Glomerular visceral epithelial cell (primary cell): ENCODE measurements around the gene ATXN3L.

Experiments
- DNase-seq: peaks from one replicate; pipeline ENCODE4 v3.0.0-alpha.2; 2016; ENCODE audit errors: extremely low spot score

Gene ATXN3L

DNA sequence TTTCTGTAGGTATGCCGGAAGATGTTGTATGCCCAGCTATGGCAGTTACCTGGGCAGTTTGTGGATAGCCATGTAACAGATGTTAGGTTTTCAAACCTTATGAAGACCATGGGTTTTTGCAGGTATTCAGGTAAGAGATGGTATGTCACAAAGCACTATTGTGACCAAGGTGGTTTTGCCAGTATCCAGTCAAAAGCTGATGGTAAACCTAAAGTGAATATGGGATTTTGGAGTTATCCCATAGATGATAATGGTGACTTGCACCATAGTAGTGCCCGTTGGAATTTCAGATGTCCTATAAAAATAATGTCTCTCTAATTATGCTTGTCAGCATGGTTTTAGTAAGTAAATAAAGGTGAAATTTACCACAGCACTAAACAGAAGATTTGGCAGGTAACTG lies at the start of gene ATXN3L:
Gene ATXN3L (minus strand): TSS at position 101 of the 400 bp plus-strand sequence. CDS start 119 bp downstream, outside the sequence.
- no peak for DNase-seq

DNA sequence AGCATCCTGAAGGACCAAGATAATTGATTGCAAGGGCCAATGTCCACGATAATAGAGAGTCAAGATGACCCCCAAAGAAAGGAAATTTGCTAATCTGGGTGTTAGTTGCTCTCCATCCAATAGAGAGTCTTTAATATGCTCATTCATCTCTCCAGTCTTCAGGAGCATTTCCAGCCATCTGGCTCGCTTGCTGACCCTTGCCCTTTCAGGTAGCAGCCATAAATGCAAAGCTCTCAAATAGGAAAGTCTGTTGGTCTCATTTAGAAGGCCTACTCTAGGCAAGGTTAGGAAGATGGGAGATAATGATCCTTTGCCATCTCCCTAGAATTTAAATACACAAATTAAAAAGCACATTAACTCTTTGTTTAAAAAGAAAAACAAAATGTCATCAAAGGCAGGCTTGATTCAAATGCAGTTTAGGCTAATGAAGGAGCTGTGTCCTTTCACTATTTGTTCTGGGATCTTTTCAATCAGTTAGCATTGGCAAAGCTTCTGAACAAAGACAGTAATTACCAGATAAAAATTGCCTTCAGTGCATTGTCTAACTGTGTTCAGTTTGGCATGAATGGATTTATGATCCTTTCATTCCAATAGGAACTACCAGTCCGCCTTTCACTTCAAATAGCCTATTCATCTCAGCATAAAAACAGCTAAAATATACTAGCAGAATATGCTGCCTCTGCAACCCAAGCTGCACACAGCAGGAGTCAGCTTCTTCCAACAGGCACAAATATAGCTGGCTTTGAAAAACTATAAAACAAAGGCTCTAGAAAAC lies 49.6 kb upstream of the ATXN3L start:
- DNase-seq = no peak

DNA sequence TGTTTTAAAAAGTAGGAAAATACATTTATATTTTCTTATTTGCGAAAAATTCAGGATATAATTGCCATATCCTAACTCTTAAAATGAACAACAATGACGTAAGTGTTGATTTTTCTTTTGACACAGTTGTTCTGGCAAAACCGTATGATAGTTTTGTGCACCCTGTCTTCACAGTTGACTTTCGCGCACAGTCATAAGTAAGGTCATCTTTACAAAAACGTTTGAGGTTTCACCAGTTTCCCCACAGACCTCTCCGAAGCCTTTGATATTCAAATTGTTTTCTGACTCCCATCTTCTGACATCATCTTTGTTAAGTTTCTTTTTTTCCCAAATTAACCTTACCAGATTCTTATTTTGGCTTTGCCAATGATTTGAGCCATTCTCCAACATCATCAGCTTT lies 48.1 kb upstream of the ATXN3L start:
- DNase-seq = no peak

DNA sequence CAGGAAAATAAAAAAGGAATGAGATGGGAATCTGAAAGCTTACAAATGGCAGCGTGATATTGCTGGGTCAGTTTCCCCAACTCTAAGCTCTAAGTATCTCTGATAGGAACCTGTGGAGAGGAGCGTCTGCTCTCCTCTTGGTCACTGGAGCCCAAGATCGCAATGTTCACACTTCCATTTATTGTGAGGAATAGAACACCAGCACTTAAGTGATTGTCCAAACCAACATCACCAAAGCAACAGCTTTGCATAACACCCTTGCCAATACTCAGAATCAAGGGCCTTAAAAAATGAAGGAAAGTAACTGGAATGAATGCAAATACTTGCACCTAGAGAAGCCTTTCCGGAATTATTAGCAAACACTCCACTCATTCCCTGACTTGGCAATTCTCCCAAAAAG lies 46.8 kb upstream of the ATXN3L start:
- no peak for DNase-seq

DNA sequence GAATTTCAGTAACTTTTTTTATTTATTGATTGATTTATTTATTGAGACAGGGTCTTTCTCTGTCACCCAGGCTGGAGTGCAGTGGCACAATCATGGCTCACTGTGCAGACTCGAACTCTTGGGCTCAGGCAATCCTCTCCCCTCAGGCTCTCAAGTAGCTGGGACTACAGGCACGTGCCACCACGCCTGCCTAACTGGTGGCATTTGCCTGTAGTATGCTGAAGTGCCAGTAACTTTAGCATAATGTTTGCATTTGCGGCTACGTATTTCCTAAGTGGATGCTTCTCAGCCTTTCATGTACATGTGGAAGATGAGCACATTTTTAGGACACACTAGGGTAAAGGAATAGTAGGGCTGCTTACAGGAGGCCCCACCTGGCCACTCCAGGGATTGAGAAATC lies 45.3 kb upstream of the ATXN3L start:
- no peak for DNase-seq

DNA sequence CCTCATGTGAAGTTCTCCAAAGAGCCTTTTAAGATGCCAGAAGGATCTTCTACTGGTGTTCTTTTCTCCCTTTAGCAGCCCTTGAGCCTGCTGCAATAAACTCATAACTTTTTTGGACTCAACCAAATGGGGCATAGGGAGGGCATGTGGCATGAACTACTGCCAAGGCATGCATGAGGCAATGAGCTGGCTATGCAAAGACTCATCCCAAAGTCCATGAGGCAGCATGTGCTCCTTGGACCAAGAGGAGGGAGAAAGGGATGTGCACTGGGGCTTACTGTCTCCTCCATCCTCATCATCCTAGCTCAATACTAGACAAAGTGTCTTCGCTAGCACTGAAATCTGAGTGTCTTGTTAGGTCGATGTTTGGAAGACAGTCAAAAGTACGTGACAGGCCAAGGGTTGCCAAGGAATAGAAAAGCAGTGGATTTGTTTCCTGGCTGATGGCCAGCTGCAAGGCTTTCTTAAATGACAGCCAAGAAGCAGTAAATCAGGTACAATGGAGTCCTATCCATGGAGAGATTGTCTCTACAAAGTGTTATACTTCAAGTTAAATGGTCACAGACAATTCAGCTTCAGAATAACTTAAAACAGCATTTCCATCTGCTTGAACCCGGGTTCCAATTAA lies 44.5 kb upstream of the ATXN3L start:
- no peak for DNase-seq

DNA sequence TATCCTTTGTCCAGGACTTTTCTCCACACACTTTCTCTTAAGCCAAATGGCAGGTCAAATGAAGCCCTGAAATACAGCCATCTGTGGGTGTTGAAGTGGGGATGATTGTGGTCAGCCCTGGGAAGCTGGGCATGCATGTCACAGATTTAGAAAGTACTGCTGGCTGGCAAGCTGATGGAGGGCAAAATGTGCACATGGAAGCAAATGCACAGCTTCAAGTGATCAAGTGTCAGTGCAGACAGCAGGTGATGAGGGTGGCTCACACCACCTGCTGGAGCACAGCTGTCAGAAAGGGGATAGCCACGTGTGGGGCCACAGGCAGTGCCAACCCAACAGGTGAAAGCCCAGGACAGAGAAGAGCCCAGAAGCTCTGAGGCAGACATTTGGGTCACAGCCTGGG lies 40.3 kb upstream of the ATXN3L start:
- peak; percentile 17 for DNase-seq

DNA sequence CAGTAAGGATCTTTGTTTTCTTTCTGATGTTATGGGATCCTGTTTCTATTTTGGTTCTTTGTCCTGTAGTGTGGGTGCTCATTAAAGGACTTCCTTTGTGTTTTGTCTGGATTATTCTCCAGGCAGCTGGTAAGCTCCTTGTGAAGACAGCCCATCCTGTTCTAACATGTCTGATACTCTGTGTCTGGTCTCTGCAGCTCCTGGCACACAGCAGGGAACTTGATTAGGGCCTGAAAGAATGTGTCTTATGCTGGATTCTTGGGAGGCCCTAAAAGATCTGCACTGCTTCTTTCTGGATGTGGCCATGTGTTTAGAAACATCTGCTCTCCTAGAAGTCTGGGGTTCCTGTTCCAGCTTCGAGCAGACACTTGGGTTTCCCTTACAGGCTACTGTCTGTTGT lies 38.1 kb upstream of the ATXN3L start:
- DNase-seq = no peak

DNA sequence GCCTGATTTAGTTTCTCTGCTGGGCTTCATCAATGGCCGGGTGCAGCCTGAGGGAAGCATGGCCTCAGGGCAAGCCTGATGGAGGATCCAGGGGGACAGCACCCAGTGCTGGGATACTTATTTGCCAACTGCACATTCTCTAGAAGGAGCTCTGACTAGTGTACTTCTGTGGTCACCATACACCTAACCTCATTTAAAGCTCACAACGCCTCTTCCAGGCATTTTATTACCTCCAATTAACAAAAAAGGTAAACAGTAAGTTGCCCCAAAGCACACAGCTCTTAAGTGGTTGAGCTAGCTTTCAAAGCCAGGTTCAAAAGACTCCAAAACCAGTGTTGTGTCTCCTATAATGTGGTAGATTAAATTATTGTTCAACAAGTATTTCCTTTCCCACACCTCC lies 26.8 kb upstream of the ATXN3L start:
- no peak for DNase-seq

DNA sequence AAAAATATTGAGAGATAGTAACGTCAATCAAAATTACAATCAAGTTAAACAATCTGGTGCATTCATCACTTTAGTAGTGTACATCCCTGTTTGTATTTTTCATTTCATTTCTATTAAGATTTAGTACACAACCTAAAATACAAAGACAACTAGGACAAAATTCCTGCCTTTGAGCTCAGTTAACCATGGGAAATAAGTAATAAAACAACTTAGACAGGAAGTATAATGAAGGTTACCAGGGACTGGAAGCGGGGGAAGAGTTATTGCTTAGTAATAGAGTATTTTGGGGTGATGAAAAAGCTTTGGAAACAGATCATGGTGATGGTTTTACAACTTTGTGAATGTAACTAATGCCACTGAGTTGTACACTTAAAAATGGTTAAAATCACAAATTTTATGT lies 25.6 kb upstream of the ATXN3L start:
- DNase-seq = no peak

DNA sequence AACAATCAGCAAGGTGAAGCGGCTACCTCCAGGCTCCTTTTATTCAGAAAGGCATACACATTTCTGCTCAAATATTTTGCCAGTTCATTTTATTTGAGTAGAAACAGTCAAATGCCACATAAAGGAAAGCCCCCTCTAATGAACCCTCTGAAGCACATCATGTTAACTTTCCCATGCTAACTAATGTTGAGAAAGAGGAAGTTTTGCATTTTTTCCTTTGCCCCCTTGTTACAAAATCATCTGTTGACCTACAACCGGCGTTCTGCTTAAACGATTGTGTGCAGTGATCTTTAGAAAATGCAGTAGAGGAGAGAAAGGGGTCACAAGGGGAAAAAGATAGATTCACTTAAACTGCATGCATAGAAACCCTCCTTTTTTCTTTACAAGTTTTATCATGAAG lies 25.2 kb upstream of the ATXN3L start:
- no peak for DNase-seq

DNA sequence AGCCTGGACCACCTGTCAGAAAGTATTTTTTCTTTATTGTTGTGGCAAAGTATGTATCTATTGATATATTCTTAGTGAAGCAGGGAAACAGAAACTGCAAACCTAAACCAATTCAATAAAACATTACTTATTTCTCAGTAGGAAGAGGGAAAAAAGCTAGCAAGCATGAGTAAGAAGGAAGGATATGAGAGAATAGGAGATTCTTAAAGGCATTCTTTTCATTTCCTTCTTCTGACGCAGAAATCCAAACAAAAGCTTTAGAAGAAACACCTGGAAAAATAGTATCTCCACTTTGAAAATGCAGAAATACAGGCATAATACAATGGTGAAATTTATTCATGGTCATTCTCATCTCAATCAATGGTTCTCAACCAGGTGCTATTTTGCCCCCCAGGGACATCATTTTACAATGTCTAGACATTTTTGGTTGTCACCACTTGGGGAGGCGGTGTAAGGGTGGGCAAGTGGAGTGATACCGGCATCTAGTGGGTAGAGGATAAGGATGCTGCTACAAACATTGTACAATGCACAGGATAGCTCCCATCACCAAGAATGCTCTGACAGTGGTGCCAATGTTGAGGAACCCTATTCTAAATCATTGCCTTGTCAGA lies 21.7 kb upstream of the ATXN3L start:
- DNase-seq = peak; percentile 29

DNA sequence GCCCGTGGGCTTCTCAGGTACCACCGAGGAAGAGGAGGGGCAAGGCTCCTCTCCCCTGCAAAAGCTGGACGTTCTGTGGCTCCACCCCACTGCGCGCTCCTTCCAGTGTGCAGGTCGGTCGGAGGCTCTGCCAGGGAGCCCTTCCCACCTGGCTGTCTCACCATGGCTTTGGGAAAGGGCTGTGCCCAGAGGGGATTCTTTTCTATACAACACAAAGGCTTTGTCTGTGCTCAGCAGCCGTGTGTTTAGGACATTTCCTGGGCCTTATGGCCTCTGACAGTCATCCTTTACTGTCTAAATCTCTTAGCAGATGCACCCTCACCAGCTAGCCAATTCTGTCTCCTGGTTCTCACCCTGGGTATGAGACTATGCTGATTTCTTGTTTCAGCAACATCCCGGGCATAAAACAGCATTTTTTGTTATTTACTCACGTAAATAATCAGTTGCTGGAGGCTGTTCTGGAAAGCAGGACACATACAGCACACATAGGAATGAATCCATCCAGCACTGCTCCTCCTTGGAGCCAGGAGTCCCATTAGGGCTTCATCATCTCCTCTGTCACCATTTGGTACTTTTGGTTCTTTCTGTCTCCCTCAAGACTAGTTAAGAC lies 20.4 kb upstream of the ATXN3L start:
- DNase-seq = no peak

DNA sequence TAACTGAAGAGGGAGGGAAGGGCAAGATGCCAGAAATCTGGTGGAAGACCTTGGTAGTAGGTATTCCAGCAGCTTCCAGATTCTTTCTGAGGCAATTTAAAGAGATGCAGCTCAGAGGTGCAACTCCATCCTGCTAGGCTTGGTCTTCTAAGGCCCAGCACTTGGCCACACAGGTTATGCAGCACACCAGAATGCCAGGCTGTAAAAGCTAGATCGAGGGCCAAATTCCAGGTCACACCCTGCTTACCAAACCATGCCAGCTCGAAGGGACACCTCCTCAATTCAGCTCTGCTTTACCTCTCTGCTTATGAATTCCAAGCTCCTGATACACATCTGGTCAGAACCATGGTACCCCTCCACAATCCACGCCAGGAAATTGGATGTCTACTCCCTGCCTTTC lies 19.8 kb upstream of the ATXN3L start:
- no peak for DNase-seq

DNA sequence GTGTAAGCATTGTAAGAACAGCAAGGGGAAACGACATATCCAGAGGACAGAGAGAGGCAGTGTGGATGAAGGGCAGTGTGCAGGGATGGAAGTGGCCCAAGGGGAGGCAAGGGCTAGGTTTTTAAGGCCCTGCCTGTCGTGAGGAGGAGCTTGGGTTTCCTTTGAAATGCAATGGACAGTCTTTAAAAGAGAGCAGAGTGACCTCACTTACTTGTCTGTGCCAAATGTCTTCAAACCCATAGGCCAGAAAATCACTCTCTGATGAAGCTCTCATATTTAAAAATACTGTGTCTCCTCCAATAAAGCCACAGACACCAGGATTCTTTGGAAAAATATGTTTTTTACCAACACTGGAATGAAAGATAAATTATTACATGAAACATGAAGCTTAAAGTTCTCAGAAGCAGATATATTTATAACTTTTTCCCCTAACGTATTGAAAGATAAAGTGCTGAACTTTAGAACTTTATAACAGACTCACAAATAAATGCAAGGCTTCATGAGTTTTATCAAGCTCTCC lies 19.2 kb upstream of the ATXN3L start:
- DNase-seq = no peak

DNA sequence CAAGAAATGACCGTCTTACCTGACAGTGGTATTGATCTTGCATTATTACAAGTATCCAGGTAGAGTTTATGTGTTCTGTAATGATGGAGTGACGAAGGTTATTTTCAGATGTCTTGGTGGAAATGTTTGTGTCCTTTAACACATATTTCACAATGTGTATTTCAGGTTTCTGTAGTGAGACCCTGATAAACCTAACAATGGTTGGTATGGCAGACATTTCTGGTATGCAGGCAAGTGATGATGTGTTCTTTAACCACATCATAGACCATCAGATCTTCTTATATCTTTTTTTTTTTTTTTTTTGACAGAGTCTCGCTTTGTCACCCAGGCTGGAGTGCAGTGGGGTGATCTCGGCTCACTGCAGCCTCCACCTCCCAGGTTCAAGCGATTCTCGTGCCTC lies 14.6 kb upstream of the ATXN3L start:
- DNase-seq = peak; percentile 47

DNA sequence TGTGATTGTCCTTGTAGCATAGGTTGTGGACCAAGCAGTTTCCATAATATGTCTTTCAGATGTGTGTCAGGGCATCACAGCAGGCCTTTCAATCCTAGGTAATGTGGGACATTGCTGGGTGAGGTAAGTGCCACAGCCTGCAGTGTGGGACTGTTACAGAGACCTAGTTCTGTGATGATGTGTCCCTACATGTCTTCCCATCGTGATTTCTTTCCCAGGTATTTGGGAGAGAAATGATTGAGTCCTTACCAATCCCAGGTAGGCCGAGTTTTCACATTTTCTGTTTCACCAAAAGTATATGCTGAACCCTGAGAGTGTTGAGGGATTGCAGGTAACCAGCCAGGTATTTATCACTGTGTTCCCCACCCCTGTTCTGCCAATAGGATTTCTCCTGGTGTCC lies 10.6 kb upstream of the ATXN3L start:
- DNase-seq = no peak

DNA sequence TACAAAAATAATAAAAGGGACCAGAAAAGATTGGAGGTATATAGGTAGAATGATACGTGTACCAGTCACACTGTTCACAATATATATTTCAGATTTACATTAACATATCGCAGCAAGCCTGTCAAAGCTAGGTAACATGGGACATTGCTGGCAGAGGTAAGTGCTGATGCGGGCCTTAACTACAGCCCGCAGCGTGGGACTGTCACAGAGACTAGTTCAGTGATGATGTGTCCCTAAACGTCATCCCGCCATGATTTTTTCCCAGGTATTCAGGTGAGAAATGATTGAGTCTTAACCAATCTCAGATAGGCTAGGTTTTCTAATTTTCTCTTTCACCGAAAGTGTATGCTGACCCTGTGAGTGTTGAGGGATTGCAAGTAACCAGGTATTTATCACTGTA lies 7.8 kb upstream of the ATXN3L start:
- DNase-seq = no peak

DNA sequence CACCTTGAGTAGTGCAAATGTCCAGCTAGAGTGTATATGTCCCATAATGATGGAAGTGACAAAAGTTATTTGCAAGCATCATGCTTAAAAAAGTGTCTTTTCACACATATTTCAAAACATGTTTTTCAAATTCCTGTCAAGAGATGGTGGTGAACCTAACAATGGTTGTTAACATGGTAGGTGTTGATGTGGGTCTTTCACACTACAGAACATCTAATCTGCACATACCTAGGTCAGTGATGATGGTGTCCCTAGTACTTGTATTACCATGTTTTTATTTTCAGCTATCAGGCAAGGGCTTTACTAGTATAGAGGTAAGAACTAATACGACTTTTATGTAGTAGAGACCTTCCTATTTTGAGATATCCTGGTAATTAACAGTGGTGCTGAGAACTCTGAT lies 3.4 kb upstream of the ATXN3L start:
- no peak for DNase-seq

DNA sequence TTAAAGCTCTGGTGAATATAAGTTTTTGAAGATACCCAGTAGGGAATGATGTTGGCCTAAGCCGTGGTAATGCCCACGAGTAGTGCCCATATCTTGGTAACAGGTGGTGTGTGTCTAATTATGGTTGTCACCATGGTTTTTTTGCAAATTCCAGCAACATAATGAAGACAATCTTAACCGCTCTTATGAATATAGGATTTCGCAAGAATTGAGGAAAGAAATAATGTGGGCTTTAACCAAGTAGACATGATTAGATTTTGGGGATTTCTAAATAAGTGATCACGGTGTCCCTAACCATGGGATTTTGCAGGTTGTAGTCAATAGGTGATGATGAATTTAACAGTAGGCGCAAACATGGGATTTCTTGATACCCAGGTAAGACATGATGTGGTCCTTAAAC lies 2.5 kb downstream of the ATXN3L start:
- no peak for DNase-seq

DNA sequence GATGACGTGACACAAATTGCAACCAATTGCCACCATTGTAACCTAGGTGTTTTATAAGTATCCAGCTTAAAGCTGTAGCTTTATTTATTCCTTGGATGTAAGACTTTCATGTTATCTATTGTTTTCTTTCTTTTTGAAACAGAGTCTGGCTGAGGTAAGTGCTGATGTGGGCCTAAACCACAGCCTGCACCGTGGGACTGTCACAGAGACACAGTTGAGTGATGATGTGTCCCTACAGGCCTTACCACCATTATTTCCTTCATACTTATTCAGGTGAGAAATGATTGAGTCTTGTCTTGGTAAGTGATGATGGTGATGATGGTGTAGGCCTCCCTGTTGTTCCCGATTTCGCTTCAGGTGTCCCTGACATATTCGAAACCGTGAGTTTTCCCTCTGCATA lies 8.3 kb downstream of the ATXN3L start:
- no peak for DNase-seq

DNA sequence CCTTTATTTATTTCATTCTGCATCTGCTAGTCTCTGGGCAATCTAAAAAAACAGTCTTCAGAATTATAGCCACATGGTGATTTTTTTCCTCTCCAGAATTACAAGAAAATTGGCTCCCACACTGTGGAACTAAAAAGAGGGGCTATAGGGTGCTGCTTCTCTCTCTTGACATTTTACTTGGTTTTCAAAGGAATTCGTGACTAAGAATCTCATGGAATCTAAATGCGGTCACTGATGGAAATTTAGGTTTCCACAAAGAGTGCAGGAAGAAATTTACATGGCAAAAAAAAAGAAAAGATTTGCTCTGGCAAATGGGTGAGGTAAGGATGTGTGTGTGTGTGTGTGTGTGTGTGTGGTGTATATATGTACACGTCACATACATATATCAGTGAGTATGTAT lies 10.2 kb downstream of the ATXN3L start:
- no peak for DNase-seq

DNA sequence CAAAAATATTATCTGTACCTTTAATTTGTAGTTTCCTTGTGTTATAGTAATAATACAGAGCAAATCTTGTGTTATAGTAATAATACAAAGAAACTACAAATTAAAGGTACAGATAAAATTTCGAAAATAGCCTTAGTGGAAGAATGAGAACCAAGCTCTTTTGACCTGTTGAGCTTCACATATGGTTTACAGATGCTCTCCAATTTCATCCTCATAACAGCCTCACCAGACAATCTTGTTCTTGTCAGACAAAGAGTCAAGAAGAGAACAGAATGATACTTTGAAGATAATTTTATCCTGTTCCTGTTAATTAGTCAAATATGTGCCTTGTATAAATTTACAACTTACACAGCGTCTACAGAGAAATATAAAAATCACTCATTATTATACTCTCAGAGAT lies 12.8 kb downstream of the ATXN3L start:
- no peak for DNase-seq
